C4-2B (cell line): ENCODE data around the gene ENOX2.

Source experiments
- ZFX ChIP-seq: fragments of 450-650 bp; IDR thresholded peaks from 2 replicates; pipeline ENCODE4 v1.6.1; 2017
- TF ChIP-seq, protein P1 (sequence below): fragments of 450-650 bp; conservative IDR thresholded peaks from 2 replicates; pipeline ENCODE4 v1.5.1; 2017; ENCODE audit warnings: mild to moderate bottlenecking

DNA sequence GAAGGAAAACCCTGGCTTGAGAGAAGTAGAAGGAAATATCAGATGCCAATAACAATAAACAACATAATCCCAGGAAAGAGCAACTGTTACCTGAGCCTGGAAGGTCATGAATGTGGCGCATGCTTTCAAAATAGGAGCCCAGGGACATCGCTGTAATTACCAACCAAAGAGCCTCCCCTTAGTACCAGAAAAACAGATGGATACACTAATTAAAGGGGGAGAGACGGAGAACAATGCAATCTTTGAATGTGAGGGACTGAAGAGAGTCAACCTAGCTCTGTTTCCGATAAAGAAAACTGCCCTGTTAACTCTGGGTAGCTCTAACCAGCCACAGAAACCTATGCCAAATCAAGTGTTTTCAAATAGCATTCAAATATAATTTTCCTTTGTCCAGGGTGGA, 161.4 kb downstream of the ENOX2 start:
- TF ChIP-seq, protein P1, sequence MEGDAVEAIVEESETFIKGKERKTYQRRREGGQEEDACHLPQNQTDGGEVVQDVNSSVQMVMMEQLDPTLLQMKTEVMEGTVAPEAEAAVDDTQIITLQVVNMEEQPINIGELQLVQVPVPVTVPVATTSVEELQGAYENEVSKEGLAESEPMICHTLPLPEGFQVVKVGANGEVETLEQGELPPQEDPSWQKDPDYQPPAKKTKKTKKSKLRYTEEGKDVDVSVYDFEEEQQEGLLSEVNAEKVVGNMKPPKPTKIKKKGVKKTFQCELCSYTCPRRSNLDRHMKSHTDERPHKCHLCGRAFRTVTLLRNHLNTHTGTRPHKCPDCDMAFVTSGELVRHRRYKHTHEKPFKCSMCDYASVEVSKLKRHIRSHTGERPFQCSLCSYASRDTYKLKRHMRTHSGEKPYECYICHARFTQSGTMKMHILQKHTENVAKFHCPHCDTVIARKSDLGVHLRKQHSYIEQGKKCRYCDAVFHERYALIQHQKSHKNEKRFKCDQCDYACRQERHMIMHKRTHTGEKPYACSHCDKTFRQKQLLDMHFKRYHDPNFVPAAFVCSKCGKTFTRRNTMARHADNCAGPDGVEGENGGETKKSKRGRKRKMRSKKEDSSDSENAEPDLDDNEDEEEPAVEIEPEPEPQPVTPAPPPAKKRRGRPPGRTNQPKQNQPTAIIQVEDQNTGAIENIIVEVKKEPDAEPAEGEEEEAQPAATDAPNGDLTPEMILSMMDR, result no peak
- TF ChIP-seq ZFX, result no peak
